LNCaP clone FGC (cell line): ENCODE data around the gene HTT.

Experiments
- DNase-seq: peaks from one replicate; pipeline ENCODE4 v3.0.0-alpha.2; 2011; ENCODE audit warnings: low read depth
- H3K4me3 ChIP-seq: 2 replicates; pipeline ENCODE4 v1.5.1; 2011; ENCODE audit warnings: mild to moderate bottlenecking, low read depth, low read length, control low read depth
- TF ChIP-seq, protein P1 (sequence below): IDR thresholded peaks from 2 replicates; pipeline ENCODE4 v1.5.1; 2012; ENCODE audit warnings: mild to moderate bottlenecking; ENCODE audit not compliant: control insufficient read depth, insufficient read depth; ENCODE audit errors: extremely low read depth

HTT gene

DNA sequence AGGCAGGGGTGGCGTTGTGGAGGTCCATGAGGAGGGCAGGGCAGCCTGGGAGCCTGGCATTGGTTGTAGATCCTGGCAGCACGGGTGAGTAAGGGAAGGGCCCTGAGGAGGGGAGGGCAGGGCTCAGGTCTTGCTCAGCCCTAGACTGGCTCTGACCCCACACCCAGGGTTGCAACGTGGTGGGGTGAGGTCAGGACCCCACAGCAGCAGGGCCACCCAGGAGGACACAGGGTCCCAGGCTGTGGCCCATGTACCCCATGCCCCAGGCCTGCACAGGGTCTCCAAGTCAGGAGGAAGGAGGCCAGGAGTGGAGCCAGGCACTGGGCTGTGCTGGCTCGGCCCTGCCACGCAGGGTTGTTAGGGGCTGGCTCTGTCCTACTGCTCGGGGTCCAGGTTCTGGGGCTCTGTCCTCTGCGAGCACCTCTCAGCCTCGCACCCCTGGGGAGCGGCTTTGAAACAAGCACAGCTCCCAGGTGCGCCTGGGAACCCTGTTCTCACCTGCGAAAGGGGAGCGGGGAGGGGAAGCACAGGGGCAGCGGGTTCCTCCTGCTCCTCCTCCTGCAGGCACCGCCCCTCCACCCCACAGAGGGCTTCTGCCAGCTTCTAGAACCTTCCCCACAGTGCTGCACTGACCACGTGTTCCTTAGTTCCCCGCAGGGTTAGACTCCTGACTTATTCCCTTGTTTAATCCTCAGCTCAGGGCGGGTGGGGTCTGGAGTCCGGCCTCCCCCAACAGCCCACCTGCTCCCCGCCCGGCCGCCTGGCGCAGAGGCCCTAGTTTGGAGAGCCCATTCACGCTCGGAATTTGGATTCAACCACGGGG is 194.8 kb downstream of the HTT start:
- no peak for DNase-seq
- H3K4me3 ChIP-seq = no peak overlapping the region
- TF ChIP-seq, protein P1, sequence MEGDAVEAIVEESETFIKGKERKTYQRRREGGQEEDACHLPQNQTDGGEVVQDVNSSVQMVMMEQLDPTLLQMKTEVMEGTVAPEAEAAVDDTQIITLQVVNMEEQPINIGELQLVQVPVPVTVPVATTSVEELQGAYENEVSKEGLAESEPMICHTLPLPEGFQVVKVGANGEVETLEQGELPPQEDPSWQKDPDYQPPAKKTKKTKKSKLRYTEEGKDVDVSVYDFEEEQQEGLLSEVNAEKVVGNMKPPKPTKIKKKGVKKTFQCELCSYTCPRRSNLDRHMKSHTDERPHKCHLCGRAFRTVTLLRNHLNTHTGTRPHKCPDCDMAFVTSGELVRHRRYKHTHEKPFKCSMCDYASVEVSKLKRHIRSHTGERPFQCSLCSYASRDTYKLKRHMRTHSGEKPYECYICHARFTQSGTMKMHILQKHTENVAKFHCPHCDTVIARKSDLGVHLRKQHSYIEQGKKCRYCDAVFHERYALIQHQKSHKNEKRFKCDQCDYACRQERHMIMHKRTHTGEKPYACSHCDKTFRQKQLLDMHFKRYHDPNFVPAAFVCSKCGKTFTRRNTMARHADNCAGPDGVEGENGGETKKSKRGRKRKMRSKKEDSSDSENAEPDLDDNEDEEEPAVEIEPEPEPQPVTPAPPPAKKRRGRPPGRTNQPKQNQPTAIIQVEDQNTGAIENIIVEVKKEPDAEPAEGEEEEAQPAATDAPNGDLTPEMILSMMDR = no peak

DNA sequence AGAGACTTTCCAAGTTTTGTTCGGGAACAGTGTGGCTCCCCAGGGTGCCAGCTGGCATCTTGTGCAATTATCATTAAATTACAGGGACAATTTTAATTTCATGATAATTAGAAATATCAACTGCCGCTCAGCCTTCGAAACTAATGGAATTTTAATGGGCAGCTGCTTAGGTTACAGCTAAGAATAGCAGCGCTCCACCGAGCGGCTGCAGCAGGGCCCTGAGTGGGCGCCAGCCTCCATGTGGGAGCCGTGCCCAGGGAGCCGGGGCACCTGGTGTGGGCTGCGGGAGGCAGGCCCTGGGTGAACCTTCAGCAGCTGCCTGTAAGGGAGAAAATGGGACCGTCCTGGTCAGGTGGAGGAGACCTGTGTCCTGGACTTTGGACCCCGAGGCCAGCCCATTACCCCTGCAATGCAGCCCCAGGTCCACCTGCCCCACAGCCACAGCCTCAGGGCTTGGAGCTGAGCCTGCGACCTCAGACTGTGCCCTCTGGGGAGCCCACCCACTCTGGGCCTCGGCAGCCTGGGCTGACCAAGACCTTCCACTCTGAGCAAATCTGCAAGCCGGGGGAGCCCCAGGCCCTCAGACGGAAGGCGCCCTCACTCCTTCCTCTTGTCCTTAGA is 195.6 kb downstream of the HTT start:
- TF ChIP-seq, protein P1 = no peak
- no peak for DNase-seq
- H3K4me3 ChIP-seq = no peak overlapping the region

DNA sequence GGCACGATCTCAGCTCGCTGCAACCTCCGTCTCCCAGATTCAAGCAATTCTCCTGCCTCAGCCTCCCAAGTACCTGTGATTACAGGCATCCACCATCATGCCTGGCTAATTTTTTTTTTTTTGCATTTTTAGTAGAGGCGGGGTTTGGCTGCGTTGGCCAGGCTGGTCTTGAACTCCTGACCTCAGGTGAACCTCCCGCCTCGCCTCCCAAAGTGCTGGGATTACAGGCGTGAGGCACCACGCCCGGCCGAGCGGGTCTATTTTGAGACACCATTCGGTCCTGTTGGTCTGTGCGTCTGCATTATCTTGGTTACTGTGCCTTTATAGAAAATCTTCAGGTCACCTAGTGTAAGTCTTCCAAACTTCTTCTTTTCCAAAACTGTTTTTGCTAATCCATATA is 196.7 kb downstream of the HTT start:
- TF ChIP-seq, protein P1 = no peak
- DNase-seq = no peak
- no peak overlapping the region for H3K4me3 ChIP-seq

DNA sequence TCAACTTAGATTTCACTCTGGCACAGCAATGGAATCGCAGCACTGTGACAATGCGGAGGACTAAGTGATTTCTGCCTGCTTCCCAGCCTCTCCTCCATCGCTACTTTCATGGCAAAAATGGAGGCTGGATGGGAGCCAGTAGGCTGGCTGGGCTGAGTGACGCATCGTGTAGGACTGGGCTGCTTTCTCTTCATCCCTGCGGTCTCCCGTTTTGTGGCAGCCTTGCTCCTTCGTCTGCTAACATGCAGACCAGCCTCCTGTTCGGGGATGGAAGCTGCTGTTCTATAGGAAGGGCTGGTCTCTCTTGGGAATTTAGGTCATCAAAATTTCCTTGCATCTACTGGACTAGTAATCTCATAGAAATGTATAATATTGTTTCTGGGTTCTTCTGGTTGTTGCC is 202.5 kb downstream of the HTT start:
- TF ChIP-seq, protein P1 = no peak
- DNase-seq = no peak
- H3K4me3 ChIP-seq = no peak overlapping the region

DNA sequence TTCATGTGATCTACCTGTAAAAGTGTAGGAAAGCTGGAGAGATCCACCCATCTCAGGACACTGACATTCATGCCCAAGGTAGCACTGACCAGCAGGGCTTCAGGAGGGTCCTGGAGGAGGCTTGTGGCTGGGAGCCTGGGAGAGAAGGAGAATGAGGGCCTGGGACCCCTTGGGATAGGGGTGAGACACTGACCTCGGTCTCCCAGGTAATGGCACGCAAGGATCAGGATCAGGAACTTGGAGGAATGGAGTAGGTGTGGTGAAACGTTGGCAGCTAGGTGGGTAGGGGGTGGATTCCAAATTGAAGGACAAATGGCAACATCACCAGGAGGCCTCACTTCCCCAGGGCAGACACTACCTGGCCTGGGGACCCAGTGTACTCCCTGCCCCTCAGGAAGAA is 206.0 kb downstream of the HTT start:
- TF ChIP-seq, protein P1 = no peak
- DNase-seq = no peak

DNA sequence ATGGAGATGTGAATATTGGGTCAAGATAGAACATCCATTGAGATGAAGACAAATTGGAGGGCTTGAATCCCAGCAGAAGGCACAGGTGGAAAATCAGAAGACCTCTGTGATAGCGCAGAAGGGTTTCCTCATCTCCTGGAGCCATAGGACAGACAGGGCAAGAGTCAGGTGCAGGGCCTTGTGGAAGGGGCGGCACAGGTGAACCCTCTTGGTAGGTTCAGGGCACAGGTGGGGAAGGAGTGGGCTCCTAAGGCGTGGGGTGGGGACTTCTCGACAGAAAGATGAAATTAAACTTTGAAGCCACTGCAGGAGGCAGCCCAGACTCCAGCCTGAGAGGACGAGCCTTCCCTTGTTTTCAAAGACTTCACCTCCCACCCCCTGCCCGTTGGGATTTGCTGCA is 209.0 kb downstream of the HTT start:
- H3K4me3 ChIP-seq = no peak overlapping the region
- TF ChIP-seq, protein P1 = no peak
- DNase-seq = no peak

More for the DNA sequence above, 206.0 kb downstream of the HTT start:
- no peak overlapping the region for H3K4me3 ChIP-seq

DNA sequence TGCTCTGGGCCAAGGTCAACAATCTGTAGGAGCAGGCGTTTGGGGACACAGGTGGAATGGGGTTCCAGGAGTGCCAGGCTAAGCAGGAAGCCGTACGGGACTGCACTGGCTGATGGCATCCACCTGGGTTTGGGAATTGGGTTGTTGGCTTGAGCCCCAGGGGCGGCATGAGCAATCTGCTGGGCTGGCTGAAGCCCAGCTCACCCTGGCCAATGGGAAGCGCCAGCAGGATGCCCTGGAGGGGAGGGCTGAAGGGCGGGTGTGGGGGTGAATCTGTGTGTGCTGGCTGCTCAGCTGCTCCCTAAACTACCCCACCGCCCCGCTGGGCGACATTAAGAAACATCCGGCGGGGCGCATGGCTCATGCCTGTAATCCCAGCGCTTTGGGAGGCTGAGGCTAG is 209.4 kb downstream of the HTT start:
- no peak overlapping the region for H3K4me3 ChIP-seq
- no peak for DNase-seq
- TF ChIP-seq, protein P1 = no peak
